NT2/D1 (cell line): ENCODE measurements around the gene RBBP8NL.

Experiments used
- DNase-seq: peaks from one replicate; pipeline ENCODE4 v3.0.0-alpha.2; 2011; ENCODE audit warnings: low read depth, low spot score
- H3K27me3 ChIP-seq: 2 replicates; pipeline ENCODE4 v1.6.0; 2011; ENCODE audit warnings: mild to moderate bottlenecking; ENCODE audit not compliant: insufficient read length, insufficient read depth
- H3K36me3 ChIP-seq: 2 replicates; pipeline ENCODE4 v1.6.1; 2011; ENCODE audit warnings: mild to moderate bottlenecking, low read length, mixed read lengths; ENCODE audit not compliant: insufficient read depth, insufficient read length
- H3K4me1 ChIP-seq: 2 replicates; pipeline ENCODE4 v1.5.1; 2011; ENCODE audit not compliant: insufficient read depth, insufficient read length
- H3K4me3 ChIP-seq: 2 replicates; pipeline ENCODE4 v1.5.1; 2011; ENCODE audit warnings: low read depth; ENCODE audit not compliant: insufficient read length
- H3K9ac ChIP-seq: 2 replicates; pipeline ENCODE4 v1.6.0; 2011; ENCODE audit warnings: low read depth; ENCODE audit not compliant: insufficient read length
- H3K9me3 ChIP-seq: 2 replicates; pipeline ENCODE4 v1.5.1; 2011; ENCODE audit warnings: mild to moderate bottlenecking, low read length; ENCODE audit not compliant: insufficient read depth
- SUZ12 ChIP-seq: IDR thresholded peaks from 2 replicates; pipeline ENCODE4 v1.6.1; 2011; ENCODE audit not compliant: insufficient read length, insufficient read depth; ENCODE audit errors: extremely low read depth
- YY1 ChIP-seq: IDR thresholded peaks from 2 replicates; pipeline ENCODE4 v1.6.1; 2011; ENCODE audit not compliant: insufficient read length, insufficient read depth
- ZNF274 ChIP-seq: IDR thresholded peaks from 2 replicates; pipeline ENCODE4 v1.6.1; 2011; ENCODE audit warnings: mild to moderate bottlenecking, low read depth, low read length

RBBP8NL gene

GRCh38 chr20:62453186-62453808, 26.0 kb upstream of the RBBP8NL start:
- Histone ChIP-seq H3K27me3 (peaks cover 4% of the 10 kb centered on the region), H3K4me1 (peaks cover 25% of the 10 kb centered on the region), H3K9ac (no peak overlapping the region), H3K9me3 (no peaks in the 10 kb centered on the region), H3K4me3 (no peak overlapping the region), H3K36me3 (no peaks in the 10 kb centered on the region)
- TF ChIP-seq SUZ12 (no peak), ZNF274 (no peak), YY1 (no peak)
- DNase-seq: no peak

- TF ChIP-seq YY1 (no peak), ZNF274 (no peak), SUZ12 (no peak)
- Histone ChIP-seq H3K9me3 (no peaks in the 10 kb centered on the region), H3K9ac (no peak overlapping the region), H3K27me3 (peaks cover 4% of the 10 kb centered on the region), H3K36me3 (no peaks in the 10 kb centered on the region), H3K4me1 (peaks cover 21% of the 10 kb centered on the region), H3K4me3 (no peak overlapping the region)
- DNase-seq: no peak
These were observed 25.2 kb upstream of the RBBP8NL start for GRCh38 chr20:62452475-62453095.

- DNase-seq: no peak
- peaks cover 21% of the 10 kb centered on the region for H3K4me1 ChIP-seq
- TF ChIP-seq ZNF274 (no peak), YY1 (no peak), SUZ12 (no peak)
- no peaks in the 10 kb centered on the region for H3K9me3 ChIP-seq
- no peak overlapping the region for H3K9ac ChIP-seq
- no peak overlapping the region for H3K4me3 ChIP-seq
- no peaks in the 10 kb centered on the region for H3K36me3 ChIP-seq
- peaks cover 4% of the 10 kb centered on the region for H3K27me3 ChIP-seq
These were observed 24.6 kb upstream of the RBBP8NL start for GRCh38 chr20:62451970-62452369.

GRCh38 chr20:62451156-62451767, 23.9 kb upstream of the RBBP8NL start:
- Histone ChIP-seq H3K4me1 (peaks cover 28% of the 10 kb centered on the region), H3K9me3 (no peaks in the 10 kb centered on the region), H3K4me3 (no peak overlapping the region), H3K36me3 (no peaks in the 10 kb centered on the region), H3K27me3 (peaks cover 4% of the 10 kb centered on the region), H3K9ac (no peak overlapping the region)
- DNase-seq: no peak
- no peak for TF ChIP-seq ZNF274
- TF ChIP-seq SUZ12: no peak
- no peak for TF ChIP-seq YY1

GRCh38 chr20:62449951-62450691, 22.8 kb upstream of the RBBP8NL start:
- TF ChIP-seq SUZ12 (no peak), YY1 (no peak), ZNF274 (no peak)
- Histone ChIP-seq H3K36me3 (no peaks in the 10 kb centered on the region), H3K4me1 (peaks cover 25% of the 10 kb centered on the region), H3K9me3 (no peaks in the 10 kb centered on the region), H3K27me3 (peaks cover 4% of the 10 kb centered on the region), H3K9ac (peak overlapping the region; percentile 10), H3K4me3 (no peak overlapping the region)
- DNase-seq: no peak

GRCh38 chr20:62448788-62449187, 21.4 kb upstream of the RBBP8NL start:
- Histone ChIP-seq H3K9me3 (no peaks in the 10 kb centered on the region), H3K27me3 (peaks cover 4% of the 10 kb centered on the region), H3K4me1 (peaks cover 24% of the 10 kb centered on the region), H3K4me3 (no peak overlapping the region), H3K36me3 (no peaks in the 10 kb centered on the region), H3K9ac (no peak overlapping the region)
- no peak for DNase-seq
- TF ChIP-seq YY1 (no peak), ZNF274 (no peak), SUZ12 (no peak)

- peaks cover 24% of the 10 kb centered on the region for H3K4me1 ChIP-seq
- no peaks in the 10 kb centered on the region for H3K9me3 ChIP-seq
- no peak for TF ChIP-seq YY1
- TF ChIP-seq ZNF274: no peak
- no peak for TF ChIP-seq SUZ12
- peaks cover 4% of the 10 kb centered on the region for H3K27me3 ChIP-seq
- DNase-seq: no peak
- H3K36me3 ChIP-seq: no peaks in the 10 kb centered on the region
- H3K4me3 ChIP-seq: no peak overlapping the region
- H3K9ac ChIP-seq: no peak overlapping the region
These were observed 20.7 kb upstream of the RBBP8NL start for GRCh38 chr20:62448038-62448437.
